ENCODE measurements around the gene RBP3.

RBP3 gene

GRCh38 chr10:47354900-47355299 lies 6.7 kb downstream of the RBP3 start:
- H3K4me2 ChIP-seq (ENCODE audit: low read depth, low read length) = no peak overlapping the region
- H3K27me3 ChIP-seq (replicated peaks; ENCODE audit: insufficient read depth, low read length) = peaks cover 29% of the 10 kb centered on the region
- TF ChIP-seq EZH2phosphoT487 (IDR thresholded peaks at IDR 0.05; ENCODE audit: low read length) (no peak), CTCF (IDR thresholded peaks at IDR 0.05; ENCODE audit: low read length) (no peak), EZH2 (optimal IDR thresholded peaks at IDR 0.05; ENCODE audit: low read depth, low read length) (no peak)
- no peak overlapping the region for H3K9ac ChIP-seq (ENCODE audit: low read length)
- no peaks in the 10 kb centered on the region for H3K4me1 ChIP-seq (ENCODE audit: low read length)
- no peaks in the 10 kb centered on the region for H3K9me3 ChIP-seq (replicated peaks; ENCODE audit: insufficient read depth, low read length)
- no peak for DNase-seq
- no peak overlapping the region for H3K4me3 ChIP-seq (ENCODE audit: low read length)
- no peak overlapping the region for H2AFZ ChIP-seq (ENCODE audit: low read length)
- no peaks in the 10 kb centered on the region for H3K79me2 ChIP-seq (ENCODE audit: low read length)
- no peaks in the 10 kb centered on the region for H3F3A ChIP-seq (ENCODE audit: insufficient read depth, low read length)
- no peaks in the 10 kb centered on the region for H3K9me2 ChIP-seq (replicated peaks; ENCODE audit: insufficient read depth, low read length)
- no peaks in the 10 kb centered on the region for H3K36me3 ChIP-seq (replicated peaks; ENCODE audit: insufficient read depth, low read length)
- H4K20me1 ChIP-seq (ENCODE audit: insufficient read depth, low read length) = no peaks in the 10 kb centered on the region
- H3K27ac ChIP-seq (ENCODE audit: low read length) = no peak overlapping the region

- H3F3A ChIP-seq (ENCODE audit: insufficient read depth, low read length) = no peaks in the 10 kb centered on the region
- no peak for TF ChIP-seq CTCF (IDR thresholded peaks at IDR 0.05; ENCODE audit: low read length)
- H3K4me3 ChIP-seq (ENCODE audit: low read length) = no peak overlapping the region
- no peak overlapping the region for H3K9ac ChIP-seq (ENCODE audit: low read length)
- no peak overlapping the region for H3K4me2 ChIP-seq (ENCODE audit: low read depth, low read length)
- H3K9me3 ChIP-seq (replicated peaks; ENCODE audit: insufficient read depth, low read length) = no peaks in the 10 kb centered on the region
- no peak for DNase-seq
- H3K4me1 ChIP-seq (ENCODE audit: low read length) = no peaks in the 10 kb centered on the region
- H3K79me2 ChIP-seq (ENCODE audit: low read length) = no peaks in the 10 kb centered on the region
- H2AFZ ChIP-seq (ENCODE audit: low read length) = no peak overlapping the region
- H3K9me2 ChIP-seq (replicated peaks; ENCODE audit: insufficient read depth, low read length) = no peaks in the 10 kb centered on the region
- no peaks in the 10 kb centered on the region for H3K36me3 ChIP-seq (replicated peaks; ENCODE audit: insufficient read depth, low read length)
- H3K27ac ChIP-seq (ENCODE audit: low read length) = no peak overlapping the region
- peaks cover 13% of the 10 kb centered on the region for H3K27me3 ChIP-seq (replicated peaks; ENCODE audit: insufficient read depth, low read length)
- H4K20me1 ChIP-seq (ENCODE audit: insufficient read depth, low read length) = no peaks in the 10 kb centered on the region
Observed at GRCh38 chr10:47356708-47357107, 8.5 kb downstream of the RBP3 start.

- Histone ChIP-seq H3K9me2 (replicated peaks; ENCODE audit: insufficient read depth, low read length) (no peaks in the 10 kb centered on the region), H3K4me1 (ENCODE audit: low read length) (no peaks in the 10 kb centered on the region), H3K79me2 (ENCODE audit: low read length) (no peaks in the 10 kb centered on the region), H2AFZ (ENCODE audit: low read length) (no peak overlapping the region), H3K9ac (ENCODE audit: low read length) (no peak overlapping the region), H3K4me2 (ENCODE audit: low read depth, low read length) (no peak overlapping the region), H3K4me3 (ENCODE audit: low read length) (no peak overlapping the region), H4K20me1 (ENCODE audit: insufficient read depth, low read length) (no peaks in the 10 kb centered on the region), H3K27me3 (replicated peaks; ENCODE audit: insufficient read depth, low read length) (peaks cover 13% of the 10 kb centered on the region), H3F3A (ENCODE audit: insufficient read depth, low read length) (no peaks in the 10 kb centered on the region), H3K36me3 (replicated peaks; ENCODE audit: insufficient read depth, low read length) (no peaks in the 10 kb centered on the region), H3K9me3 (replicated peaks; ENCODE audit: insufficient read depth, low read length) (no peaks in the 10 kb centered on the region), H3K27ac (ENCODE audit: low read length) (no peak overlapping the region)
- TF ChIP-seq EZH2 (optimal IDR thresholded peaks at IDR 0.05; ENCODE audit: low read depth, low read length) = no peak
- TF ChIP-seq CTCF (IDR thresholded peaks at IDR 0.05; ENCODE audit: low read length) = no peak
- TF ChIP-seq EZH2phosphoT487 (IDR thresholded peaks at IDR 0.05; ENCODE audit: low read length) = no peak
- DNase-seq = no peak
Observed at GRCh38 chr10:47357131-47357582, 9.0 kb downstream of the RBP3 start.
